ENCODE measurements around the gene KRTAP5-10. TPM values are rescaled to one million over a fixed set of nuclear protein-coding genes. Genes with fewer than 3 reads are reported as not detected.
"Not testable (repeated sequence)": the region's sequence is repeated elsewhere in the genome, so short reads cannot be mapped to it uniquely, and the experiment has no call there.

KRTAP5-10 gene
- total RNA-seq, 1 donor: not detected

GRCh38 chr11:71538666-71538990, 26.7 kb upstream of the KRTAP5-10 start:
- TF ChIP-seq CTCF (IDR thresholded peaks at IDR 0.05; ENCODE audit: insufficient read depth, low read length): no peak
- no peak for DNase-seq (ENCODE audit: low read depth)
- no peak overlapping the region for H3K4me3 ChIP-seq (ENCODE audit: low read depth, low read length)

- DNase-seq (ENCODE audit: low read depth): no peak
- TF ChIP-seq CTCF (IDR thresholded peaks at IDR 0.05; ENCODE audit: insufficient read depth, low read length): no peak
- H3K4me3 ChIP-seq (ENCODE audit: low read depth, low read length): no peak overlapping the region
Observed at GRCh38 chr11:71539017-71539416, 26.3 kb upstream of the KRTAP5-10 start.

GRCh38 chr11:71539971-71540370, 25.4 kb upstream of the KRTAP5-10 start:
- H3K4me3 ChIP-seq (ENCODE audit: low read depth, low read length); DNase-seq (ENCODE audit: low read depth): not testable (repeated sequence)

- H3K4me3 ChIP-seq (ENCODE audit: low read depth, low read length); DNase-seq (ENCODE audit: low read depth): not testable (repeated sequence)
Observed at GRCh38 chr11:71540521-71541304, 24.6 kb upstream of the KRTAP5-10 start.

GRCh38 chr11:71542382-71542781, 23.0 kb upstream of the KRTAP5-10 start:
- no peak for DNase-seq (ENCODE audit: low read depth)
- no peak overlapping the region for H3K4me3 ChIP-seq (ENCODE audit: low read depth, low read length)
- TF ChIP-seq CTCF (IDR thresholded peaks at IDR 0.05; ENCODE audit: insufficient read depth, low read length): no peak

- TF ChIP-seq CTCF (IDR thresholded peaks at IDR 0.05; ENCODE audit: insufficient read depth, low read length): no peak
- DNase-seq (ENCODE audit: low read depth): peak; percentile 3
- H3K4me3 ChIP-seq (ENCODE audit: low read depth, low read length): no peak overlapping the region
Observed at GRCh38 chr11:71542879-71543777, 22.2 kb upstream of the KRTAP5-10 start.

GRCh38 chr11:71543866-71544265, 21.5 kb upstream of the KRTAP5-10 start:
- DNase-seq (ENCODE audit: low read depth): no peak
- TF ChIP-seq CTCF (IDR thresholded peaks at IDR 0.05; ENCODE audit: insufficient read depth, low read length): no peak
- no peak overlapping the region for H3K4me3 ChIP-seq (ENCODE audit: low read depth, low read length)

Measured in fibroblast of the aortic adventitia (primary cell).